HepG2 (cell line): ENCODE results near the gene RHBDL1. TPM values are rescaled to one million over a fixed set of nuclear protein-coding genes. Genes with fewer than 3 reads are reported as not detected.
A peak's percentile ranks its signal among the peaks of the same experiment; 100 is the strongest.

Experiments
- ASH2L ChIP-seq: fragments of 300-600, 200-600 bp; sonication (generic); IDR thresholded peaks from 2 replicates; pipeline ENCODE4 v1.7.0; 2017; ENCODE audit warnings: low read depth, mild to moderate bottlenecking, moderate library complexity, mixed read lengths, low read length; ENCODE audit not compliant: insufficient read length
- ATF7-NPFF ChIP-seq: sonication (generic); formaldehyde crosslinking; IDR thresholded peaks from 2 replicates; pipeline ENCODE4 v1.8.1; 2023; ENCODE audit warnings: mild to moderate bottlenecking, low read depth, missing genetic modification reagents, moderate library complexity
- CEBPG ChIP-seq: IDR thresholded peaks from 2 replicates; pipeline ENCODE4 v1.6.1; 2016
- CTCF ChIP-seq: sonication (generic); formaldehyde crosslinking; IDR thresholded peaks from 2 replicates; pipeline ENCODE4 v1.5.0; 2020; ENCODE audit warnings: mild to moderate bottlenecking, missing genetic modification reagents, moderate library complexity
- GABPB1 ChIP-seq: IDR thresholded peaks from 2 replicates; pipeline ENCODE4 v1.6.1; 2016; ENCODE audit warnings: mild to moderate bottlenecking, missing genetic modification reagents, moderate library complexity, missing compliant biosample characterization
- HNRNPLL ChIP-seq: fragments of 200-400 bp; formaldehyde crosslinking; IDR thresholded peaks from 2 replicates; pipeline ENCODE4 v1.6.1; 2017; ENCODE audit warnings: mild to moderate bottlenecking, low read depth, low read length; ENCODE audit not compliant: poor library complexity, severe bottlenecking
- KAT7 ChIP-seq: IDR thresholded peaks from 2 replicates; pipeline ENCODE4 v1.6.1; 2018; ENCODE audit warnings: borderline replicate concordance, missing compliant biosample characterization
- PBX3 ChIP-seq: sonication (generic); formaldehyde crosslinking; IDR thresholded peaks from 2 replicates; pipeline ENCODE4 v1.8.1; 2023; ENCODE audit warnings: missing genetic modification reagents, inconsistent platforms, borderline replicate concordance
- TCF12 ChIP-seq, 2 experiments: fragments of 450-650 bp in 1 of 2; sonication (generic) in 1 of 2; formaldehyde crosslinking in 1 of 2; IDR thresholded peaks; 2 replicates each; pipeline versions ENCODE4 v1.6.1 to v1.8.0; 2017 to 2022; ENCODE audit warnings: antibody characterized with exemption in 1 of 2, mild to moderate bottlenecking in 1 of 2, missing genetic modification reagents in 1 of 2, moderate library complexity in 1 of 2
- TMF1 ChIP-seq: sonication (generic); formaldehyde crosslinking; IDR thresholded peaks from 2 replicates; pipeline ENCODE4 v1.8.1; 2022; ENCODE audit warnings: low read depth, missing genetic modification reagents
- ZBED4 ChIP-seq: sonication (generic); formaldehyde crosslinking; IDR thresholded peaks from 2 replicates; pipeline ENCODE4 v1.4.0; 2020; ENCODE audit warnings: missing genetic modification reagents, borderline replicate concordance
- ZBTB39 ChIP-seq: sonication (generic); formaldehyde crosslinking; IDR thresholded peaks from 2 replicates; pipeline ENCODE4 v1.5.0; 2020; ENCODE audit warnings: missing genetic modification reagents
- ZNF280B ChIP-seq: sonication (generic); formaldehyde crosslinking; IDR thresholded peaks from 2 replicates; pipeline ENCODE4 v1.5.0; 2020; ENCODE audit warnings: missing genetic modification reagents, mild to moderate bottlenecking, borderline replicate concordance
- ZNF329 ChIP-seq: sonication (generic); formaldehyde crosslinking; IDR thresholded peaks from 2 replicates; pipeline ENCODE4 v1.9.0; 2021; ENCODE audit warnings: low read depth, mild to moderate bottlenecking, missing genetic modification reagents
- ZNF773 ChIP-seq: sonication (generic); formaldehyde crosslinking; IDR thresholded peaks from 2 replicates; pipeline ENCODE4 v1.4.0; 2020; ENCODE audit warnings: missing genetic modification reagents, borderline replicate concordance
- ZSCAN25 ChIP-seq: sonication (generic); formaldehyde crosslinking; IDR thresholded peaks from 2 replicates; pipeline ENCODE4 v1.8.0; 2022; ENCODE audit warnings: mild to moderate bottlenecking, missing genetic modification reagents
- polyA plus RNA-seq, 8 experiments: library from polyadenylated mRNA; depleted of rRNA in 3 of 8; stranded (reverse) in 7 of 8; unstranded in 1 of 8; fragments of >200 nt; fragmentation: Illumina TruSeq in 4 of 8; extraction: Trizol in 4 of 8; gene quantifications; 2 replicates each; pipeline versions ENCODE4 v1.2.1 to v1.2.3, GENCODE V29; 2011 to 2016; ENCODE audit warnings: low read depth in 4 of 8, missing spikeins in 1 of 8, mixed read lengths in 1 of 8; ENCODE audit not compliant: insufficient read depth in 1 of 8
- total RNA-seq, 5 experiments: library from RNA; depleted of rRNA; stranded (reverse); fragments of >200 nt; fragmentation: Illumina TruSeq; extraction: Trizol; gene quantifications; 2 replicates each; pipeline ENCODE4 v1.2.3, GENCODE V29; 2016; ENCODE audit warnings: low read depth in 1 of 5

The RHBDL1 gene
- total and polyA plus RNA-seq, 2 of the 13 experiments (the other 11 are each of a cell fraction or from before 2014, with no cell fraction given), result 1.8 to 3.8 TPM

GRCh38 chr16:642189-643049 is 33.1 kb upstream of the RHBDL1 start (continued):
- TF ChIP-seq ZBED4 (CRISPR knock-in tag) (peak; percentile 95), ATF7-NPFF (CRISPR knock-in tag) (peak; percentile 98), ZBTB39 (CRISPR knock-in tag) (no peak), TCF12 (IDR thresholded peaks at IDR 0.05) (no peak), TCF12 (CRISPR knock-in tag; IDR thresholded peaks at IDR 0.05) (0 out of 2 replicates have a peak, but pooled peaks have one; percentile 40), HNRNPLL (no peak), ZSCAN25 (CRISPR knock-in tag) (peak; percentile 36; the same call in 1 of the 2 replicates), KAT7 (peak; percentile 79; the same call in 1 of the 2 replicates), ASH2L (peak; percentile 26), ZNF329 (CRISPR knock-in tag) (peak; percentile 87), CTCF (CRISPR knock-in tag) (0 out of 2 replicates have a peak, but pooled peaks have one; percentile 8), GABPB1 (CRISPR knock-in tag) (peak; percentile 77), ZNF280B (CRISPR knock-in tag) (peak; percentile 38; the same call in 1 of the 2 replicates), TMF1 (peak; percentile 28), CEBPG (CRISPR knock-in tag) (no peak), PBX3 (no peak), ZNF773 (CRISPR knock-in tag) (peak; percentile 76; the same call in 1 of the 2 replicates)
